Caco-2 (cell line): Measurements from ENCODE around the gene CYP26A1. TPM values are rescaled to one million over a fixed set of nuclear protein-coding genes. Genes with fewer than 3 reads are reported as not detected.

Experiments used
- BruUV-seq: library from RNA; stranded (reverse); fragments of 400-500 nt; replicated peaks from 2 replicates; lab custom pipeline; 2021; lab: Mats Ljungman, UMichigan
- CTCF ChIA-PET: fragments of 300-600 bp; sonication (Branson Sonifier 250); formaldehyde crosslinking; loops from one replicate; lab custom pipeline; 2022; ENCODE audit warnings: antibody characterized with exemption; lab: Charles Lee
- POLR2A ChIA-PET: fragments of 300-600 bp; sonication (Branson Sonifier 250); formaldehyde crosslinking; loops from one replicate; lab custom pipeline; 2022; ENCODE audit warnings: antibody characterized with exemption; lab: Charles Lee
- DNase-seq, 2 experiments: peaks; one replicate each; pipeline versions ENCODE4 v3.0.0 to v3.0.0-alpha.2; 2020 to 2022
- H3K27me3 ChIP-seq: replicated peaks from 2 replicates; pipeline ENCODE4 v1.6.0; 2011; ENCODE audit warnings: low read length; ENCODE audit not compliant: control insufficient read depth, insufficient read depth
- H3K36me3 ChIP-seq: 2 replicates; pipeline ENCODE4 v1.5.1; 2011; ENCODE audit warnings: low read length; ENCODE audit not compliant: control insufficient read depth, insufficient read depth
- H3K4me1 ChIP-seq: fragments of 250-450 bp; sonication (Bioruptor Pico); 2 replicates; pipeline ENCODE4 v1.5.1; 2020; ENCODE audit warnings: mild to moderate bottlenecking
- H3K4me3 ChIP-seq: 2 replicates; pipeline ENCODE4 v1.5.1; 2011; ENCODE audit warnings: low read depth, mild to moderate bottlenecking, control low read depth, low read length
- H3K9me3 ChIP-seq: fragments of 250-450 bp; sonication (Bioruptor Pico); 2 replicates; pipeline ENCODE4 v1.5.1; 2020; ENCODE audit warnings: mild to moderate bottlenecking, moderate library complexity
- H3K27ac Mint-ChIP-seq: one replicate; pipeline ENCODE4 v1.8.0; 2022; ENCODE audit warnings: mixed read lengths; ENCODE audit not compliant: unreplicated experiment
- H3K27me3 Mint-ChIP-seq: one replicate; pipeline ENCODE4 v1.8.0; 2022; ENCODE audit warnings: mixed read lengths; ENCODE audit not compliant: insufficient read depth, unreplicated experiment
- H3K36me3 Mint-ChIP-seq: one replicate; pipeline ENCODE4 v1.8.0; 2022; ENCODE audit warnings: mild to moderate bottlenecking, mixed read lengths; ENCODE audit not compliant: insufficient read depth, unreplicated experiment
- H3K4me1 Mint-ChIP-seq: one replicate; pipeline ENCODE4 v1.8.0; 2022; ENCODE audit warnings: low read depth, mixed read lengths; ENCODE audit not compliant: unreplicated experiment
- H3K4me3 Mint-ChIP-seq: one replicate; pipeline ENCODE4 v1.8.0; 2022; ENCODE audit warnings: mild to moderate bottlenecking, moderate library complexity, mixed read lengths; ENCODE audit not compliant: unreplicated experiment
- H3K9me3 Mint-ChIP-seq: one replicate; pipeline ENCODE4 v1.8.0; 2022; ENCODE audit warnings: mixed read lengths; ENCODE audit not compliant: unreplicated experiment
- CTCF ChIP-seq, 2 experiments: fragments of 200-600 bp in 1 of 2; IDR thresholded peaks; 1 replicate in 1 of 2; 2 replicates in 1 of 2; pipeline versions ENCODE4 v1.5.1 to v1.8.0; 2011 to 2022; ENCODE audit warnings: antibody characterized with exemption in 1 of 2, control low read depth in 1 of 2, inconsistent platforms in 1 of 2, low read depth in 1 of 2, low read length in 1 of 2, mild to moderate bottlenecking in 1 of 2, moderate library complexity in 1 of 2; ENCODE audit not compliant: insufficient read depth in 1 of 2, severe bottlenecking in 1 of 2, unreplicated experiment in 1 of 2
- intact Hi-C: fragments of 100-400 bp; cut with micrococcal nuclease; formaldehyde crosslinking; loops from one replicate; pipeline ENCODE4 v1.10.0; 2022; ENCODE audit not compliant: unreplicated experiment
- total RNA-seq: library from RNA; stranded (reverse); gene quantifications from 2 replicates; pipeline ENCODE4 v1.2.3, GENCODE V29; 2022

The CYP26A1 gene
- total RNA-seq, 1 experiment from 2014 or later: 0.82 TPM

GRCh38 chr10:93028883-93029282 is 44.8 kb upstream of the CYP26A1 start:
- no peak overlapping the region for H3K4me3 Mint-ChIP-seq
- H3K27ac Mint-ChIP-seq: no peak overlapping the region

DNA sequence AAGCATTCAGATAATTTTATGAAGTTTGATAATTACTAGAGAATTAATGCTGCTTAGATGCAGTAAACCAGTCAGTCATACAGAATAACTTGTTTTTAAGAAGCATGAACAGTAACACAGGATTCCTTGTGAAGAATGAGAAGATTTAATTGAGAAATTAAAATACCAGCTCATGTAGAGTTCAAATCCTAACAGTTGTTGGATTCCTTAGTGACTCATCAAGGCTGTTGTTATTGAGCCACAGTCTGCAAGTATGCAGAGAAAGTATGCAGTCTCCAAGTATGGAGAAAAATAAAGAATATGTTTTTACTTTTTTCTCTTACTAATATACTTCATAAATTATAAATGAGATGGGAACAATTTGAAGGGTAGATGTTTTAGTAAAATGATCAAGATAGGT is 43.3 kb upstream of the CYP26A1 start:
- peaks cover 11% of the 10 kb centered on the region; the same call in 1 of the 2 replicates for H3K4me1 ChIP-seq
- intact Hi-C loops: no loop called here
- H3K9me3 ChIP-seq: peaks cover 5% of the 10 kb centered on the region
- no peaks in the 10 kb centered on the region for H3K27me3 ChIP-seq
- TF ChIP-seq CTCF (IDR thresholded peaks at IDR 0.05; ENCODE audit: insufficient read depth in 1 of 2, low read depth in 1 of 2, low read length in 1 of 2, severe bottlenecking in 1 of 2, unreplicated experiment in 1 of 2): no peak
- no TSS peak for BruUV-seq
- ChIA-PET CTCF (no interaction called here), POLR2A (no interaction called here)
- H3K36me3 ChIP-seq: no peaks in the 10 kb centered on the region
- H3K4me1 Mint-ChIP-seq: peaks cover 8% of the 10 kb centered on the region
- H3K27me3 Mint-ChIP-seq: no peaks in the 10 kb centered on the region
- no peak overlapping the region for H3K4me3 Mint-ChIP-seq
- H3K4me3 ChIP-seq: no peak overlapping the region
- H3K27ac Mint-ChIP-seq: no peak overlapping the region
- no peak for DNase-seq
- H3K36me3 Mint-ChIP-seq: no peaks in the 10 kb centered on the region
- H3K9me3 Mint-ChIP-seq: no peaks in the 10 kb centered on the region

More at GRCh38 chr10:93028883-93029282, 44.8 kb upstream of the CYP26A1 start:
- H3K4me1 Mint-ChIP-seq: peaks cover 8% of the 10 kb centered on the region
- TF ChIP-seq CTCF (IDR thresholded peaks at IDR 0.05; ENCODE audit: insufficient read depth in 1 of 2, low read depth in 1 of 2, low read length in 1 of 2, severe bottlenecking in 1 of 2, unreplicated experiment in 1 of 2): no peak
- no peaks in the 10 kb centered on the region for H3K36me3 Mint-ChIP-seq
- Histone ChIP-seq H3K4me1 (peaks cover 11% of the 10 kb centered on the region; the same call in 1 of the 2 replicates), H3K9me3 (peaks cover 5% of the 10 kb centered on the region), H3K36me3 (no peaks in the 10 kb centered on the region), H3K27me3 (no peaks in the 10 kb centered on the region), H3K4me3 (no peak overlapping the region)
- ChIA-PET CTCF (no interaction called here), POLR2A (no interaction called here)
- no peak for DNase-seq
- intact Hi-C loops: no loop called here
- BruUV-seq: no TSS peak
- no peaks in the 10 kb centered on the region for H3K9me3 Mint-ChIP-seq
- no peaks in the 10 kb centered on the region for H3K27me3 Mint-ChIP-seq

DNA sequence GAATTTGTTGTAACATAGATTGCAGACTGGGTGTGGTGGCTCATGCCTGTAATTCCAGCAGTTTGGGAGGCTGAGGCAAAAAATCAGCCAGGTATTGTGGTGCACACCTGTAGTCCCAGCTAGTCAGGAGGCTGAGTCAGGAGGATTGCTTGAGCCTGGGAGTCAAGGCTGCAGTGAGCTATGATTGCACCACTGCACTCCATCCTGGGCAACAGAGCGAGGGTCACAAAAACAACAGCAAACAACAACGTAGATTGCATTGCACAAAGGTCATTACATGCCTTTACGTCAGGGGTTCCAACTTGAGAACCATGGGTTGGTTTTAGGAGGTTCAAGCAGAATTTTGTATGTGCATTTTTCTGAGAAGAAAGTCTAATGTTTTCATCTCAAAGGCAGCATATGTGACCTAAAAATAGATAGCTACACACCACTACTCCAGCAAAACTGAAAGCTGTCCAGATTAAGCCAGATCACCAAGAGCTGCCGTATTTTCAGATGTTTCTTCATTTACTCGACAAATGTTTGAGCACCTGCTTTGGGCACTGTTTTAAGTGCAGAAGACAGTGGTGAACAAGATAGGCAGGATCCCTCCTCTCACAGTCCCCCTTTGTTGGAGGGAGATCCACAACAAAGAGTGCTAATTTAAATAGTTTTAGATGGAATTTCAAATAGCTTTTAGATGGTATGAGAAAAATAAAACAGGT is 41.4 kb upstream of the CYP26A1 start:
- POLR2A ChIA-PET: no interaction called here
- H3K4me3 ChIP-seq: no peak overlapping the region
- intact Hi-C loops: no loop called here
- CTCF ChIA-PET: interaction anchor here (2.2 kb wide), 1 partner anchor 26 kb away, joined by 11 read pairs; no protein-coding TSS in a partner anchor
- Mint-ChIP-seq H3K27me3 (no peaks in the 10 kb centered on the region), H3K36me3 (no peaks in the 10 kb centered on the region), H3K4me1 (peaks cover 8% of the 10 kb centered on the region), H3K27ac (no peak overlapping the region), H3K9me3 (no peaks in the 10 kb centered on the region), H3K4me3 (no peak overlapping the region)
- H3K27me3 ChIP-seq: no peaks in the 10 kb centered on the region
- H3K4me1 ChIP-seq: peaks cover 11% of the 10 kb centered on the region; the same call in 1 of the 2 replicates
- H3K36me3 ChIP-seq: no peaks in the 10 kb centered on the region
- peaks cover 3% of the 10 kb centered on the region for H3K9me3 ChIP-seq
- no peak for TF ChIP-seq CTCF (IDR thresholded peaks at IDR 0.05; ENCODE audit: insufficient read depth in 1 of 2, low read depth in 1 of 2, low read length in 1 of 2, severe bottlenecking in 1 of 2, unreplicated experiment in 1 of 2)
- no TSS peak for BruUV-seq
- no peak for DNase-seq
